Prostate gland (tissue), 2 donors: ENCODE measurements around the gene BCR.

ENCODE experiments used
- CTCF ChIP-seq, 4 experiments: fragments of 200-600 bp in 2 of 4; fragments of 450-650 bp in 2 of 4; sonication (generic) in 2 of 4; IDR thresholded peaks; 1 replicate in 3 of 4; 2 replicates in 1 of 4; pipeline ENCODE4 v1.5.1; 2016 to 2019; ENCODE audit warnings: antibody characterized with exemption in 4 of 4, mild to moderate bottlenecking in 2 of 4, moderate library complexity in 2 of 4
- POLR2A ChIP-seq: fragments of 450-650 bp; IDR thresholded peaks from one replicate; pipeline ENCODE4 v1.6.1; 2016; ENCODE audit warnings: antibody characterized with exemption, mild to moderate bottlenecking
- POLR2AphosphoS5 ChIP-seq: sonication (generic); formaldehyde crosslinking; IDR thresholded peaks from one replicate; pipeline ENCODE4 v1.6.1; 2017; ENCODE audit warnings: antibody characterized with exemption

GRCh38 chr22:23145878-23146470 lies 34.3 kb upstream of the BCR start:
- TF ChIP-seq CTCF (IDR thresholded peaks at IDR 0.05): no peak
- TF ChIP-seq POLR2A: no peak
- no peak for TF ChIP-seq POLR2AphosphoS5
